HCT116 (cell line): ENCODE measurements around the gene KCNC1. TPM values are rescaled to one million over a fixed set of nuclear protein-coding genes. Genes with fewer than 3 reads are reported as not detected.

Experiments
- ATAC-seq: fragments of 200-7000 bp; cut with Tn5 transposase; 2 replicates; pipeline ENCODE4 v1.9.1; 2020; ENCODE audit warnings: mild to moderate bottlenecking, moderate library complexity
- BruUV-seq: library from RNA; stranded (reverse); fragments of 400-500 nt; replicated peaks from 2 replicates; lab custom pipeline; 2021; lab: Mats Ljungman, UMichigan
- CTCF ChIA-PET: fragments of 300-600 bp; sonication (Branson Sonifier 250); formaldehyde crosslinking; loops from one replicate; lab custom pipeline; 2021; ENCODE audit warnings: antibody characterized with exemption; lab: Charles Lee
- POLR2A ChIA-PET: fragments of 300-600, 350-600 bp; sonication (Branson Sonifier 250); formaldehyde crosslinking; loops from one replicate; lab custom pipeline; 2021; ENCODE audit warnings: antibody characterized with exemption; lab: Charles Lee
- RAD21 ChIA-PET, 2 experiments: fragments of 300-600 bp; sonication (Branson Sonifier 250); formaldehyde crosslinking; loops; one replicate each; lab custom pipeline; 2023; ENCODE audit warnings: low total read pairs in 2 of 2; ENCODE audit not compliant: uncharacterized antibody in 2 of 2, unreplicated experiment in 2 of 2, low non-redundant PET in 1 of 2; lab: Charles Lee
- DNase-seq: peaks from one replicate; pipeline ENCODE4 v3.0.0-alpha.2; 2010; ENCODE audit warnings: low read depth, low spot score
- H2AFZ ChIP-seq: fragments of 200-600 bp; shearing (Covaris generic), sonication (generic); 2 replicates; pipeline ENCODE4 v1.6.1; 2017; ENCODE audit warnings: low read depth, mixed run types, mixed read lengths, antibody characterized with exemption, low read length; ENCODE audit not compliant: poor library complexity, severe bottlenecking
- H3K27ac ChIP-seq: 2 replicates; pipeline ENCODE4 v1.5.1; 2012; ENCODE audit warnings: low read depth, low read length
- H3K27me3 ChIP-seq: fragments of 200-600 bp; sonication (generic); 2 replicates; pipeline ENCODE4 v1.6.1; 2016; ENCODE audit warnings: mixed run types, low read length, mixed read lengths; ENCODE audit not compliant: insufficient read depth
- H3K36me3 ChIP-seq, 2 experiments: fragments of 200-500 bp in 1 of 2; fragments of 200-600 bp in 1 of 2; sonication (Bioruptor generic) in 1 of 2; sonication (generic) in 1 of 2; 2 replicates each; pipeline versions ENCODE4 v1.5.1 to v1.6.1; 2014 to 2016; ENCODE audit warnings: low read length in 2 of 2, inconsistent platforms in 1 of 2, mixed read lengths in 1 of 2, mixed run types in 1 of 2; ENCODE audit not compliant: insufficient read depth in 2 of 2, control insufficient read depth in 1 of 2
- H3K4me1 ChIP-seq, 2 experiments: fragments of 200-600 bp in 1 of 2; sonication (generic) in 1 of 2; 2 replicates each; pipeline versions ENCODE4 v1.5.1 to v1.6.1; 2012 to 2017; ENCODE audit warnings: low read length in 2 of 2, inconsistent platforms in 1 of 2, mild to moderate bottlenecking in 1 of 2, mixed read lengths in 1 of 2, mixed run types in 1 of 2, moderate library complexity in 1 of 2; ENCODE audit not compliant: insufficient read depth in 2 of 2, control insufficient read depth in 1 of 2
- H3K4me2 ChIP-seq: fragments of 200-600 bp; sonication (generic); 2 replicates; pipeline ENCODE4 v1.6.1; 2017; ENCODE audit warnings: mixed run types, low read length, mixed read lengths
- H3K4me3 ChIP-seq, 2 experiments: fragments of 200-600 bp in 1 of 2; sonication (generic) in 1 of 2; replicated peaks in 1 of 2; 2 replicates each; pipeline ENCODE4 v1.5.1; 2011 to 2016; ENCODE audit warnings: low read length in 2 of 2, control low read depth in 1 of 2, low read depth in 1 of 2, mild to moderate bottlenecking in 1 of 2, mixed read lengths in 1 of 2, mixed run types in 1 of 2
- H3K79me2 ChIP-seq: fragments of 200-600 bp; sonication (generic); 2 replicates; pipeline ENCODE4 v1.6.1; 2017; ENCODE audit warnings: mild to moderate bottlenecking, mixed run types, low read length, moderate library complexity, mixed read lengths; ENCODE audit not compliant: insufficient read depth
- H3K9ac ChIP-seq: fragments of 200-600 bp; sonication (generic); 2 replicates; pipeline ENCODE4 v1.6.1; 2016; ENCODE audit warnings: low read length, mixed read lengths
- H3K9me2 ChIP-seq: fragments of 200-600 bp; sonication (generic), shearing (Covaris generic); 2 replicates; pipeline ENCODE4 v1.6.1; 2017; ENCODE audit warnings: mixed run types, mild to moderate bottlenecking, moderate library complexity; ENCODE audit not compliant: insufficient read depth
- H3K9me3 ChIP-seq, 2 experiments: fragments of 200-500 bp in 1 of 2; fragments of 200-600 bp in 1 of 2; sonication (Bioruptor generic) in 1 of 2; sonication (generic) in 1 of 2; 2 replicates each; pipeline ENCODE4 v1.6.1; 2014 to 2017; ENCODE audit warnings: low read length in 2 of 2, mixed read lengths in 2 of 2, inconsistent platforms in 1 of 2, low read depth in 1 of 2, mild to moderate bottlenecking in 1 of 2, mixed run types in 1 of 2, moderate library complexity in 1 of 2; ENCODE audit not compliant: control insufficient read depth in 1 of 2, insufficient read depth in 1 of 2
- H4K20me1 ChIP-seq: fragments of 200-600 bp; sonication (generic), shearing (Covaris generic); 2 replicates; pipeline ENCODE4 v1.6.1; 2017; ENCODE audit warnings: mixed run types, mild to moderate bottlenecking, moderate library complexity; ENCODE audit not compliant: insufficient read depth
- CEBPB ChIP-seq: IDR thresholded peaks from 2 replicates; pipeline ENCODE4 v1.6.1; 2012; ENCODE audit warnings: low read depth
- EGR1 ChIP-seq: IDR thresholded peaks from 2 replicates; pipeline ENCODE4 v1.6.1; 2012; ENCODE audit warnings: low read depth
- ELF1 ChIP-seq: IDR thresholded peaks from 2 replicates; pipeline ENCODE4 v1.6.1; 2012; ENCODE audit warnings: low read depth, borderline replicate concordance
- EZH2 ChIP-seq: fragments of 200-600 bp; sonication (generic); IDR thresholded peaks from 2 replicates; pipeline ENCODE4 v1.6.1; 2017; ENCODE audit warnings: antibody characterized with exemption, mixed run types
- EZH2phosphoT487 ChIP-seq: fragments of 200-600 bp; IDR thresholded peaks from 2 replicates; pipeline ENCODE4 v1.6.1; 2018; ENCODE audit warnings: antibody characterized with exemption, borderline replicate concordance
- FOSL1 ChIP-seq: IDR thresholded peaks from 2 replicates; pipeline ENCODE4 v1.6.1; 2012; ENCODE audit warnings: low read depth
- JUND ChIP-seq: IDR thresholded peaks from 2 replicates; pipeline ENCODE4 v1.6.1; 2012
- POLR2A ChIP-seq: IDR thresholded peaks from 2 replicates; pipeline ENCODE4 v1.7.0; 2011; ENCODE audit warnings: borderline replicate concordance; ENCODE audit not compliant: insufficient read depth, insufficient read length; ENCODE audit errors: extremely low read depth
- POLR2AphosphoS5 ChIP-seq: IDR thresholded peaks from 2 replicates; pipeline ENCODE4 v1.6.1; 2011; ENCODE audit warnings: mild to moderate bottlenecking, low read depth, low read length, moderate library complexity
- SRF ChIP-seq: IDR thresholded peaks from 2 replicates; pipeline ENCODE4 v1.6.1; 2012; ENCODE audit warnings: low read depth
- TCF7L2 ChIP-seq: IDR thresholded peaks from 2 replicates; pipeline ENCODE4 v1.7.0; 2011; ENCODE audit warnings: borderline replicate concordance, inconsistent platforms; ENCODE audit not compliant: insufficient read depth, insufficient read length; ENCODE audit errors: extremely low read depth
- YY1 ChIP-seq: IDR thresholded peaks from 2 replicates; pipeline ENCODE4 v1.6.1; 2011; ENCODE audit warnings: low read length, low read depth, moderate library complexity, mild to moderate bottlenecking; ENCODE audit not compliant: insufficient replicate concordance; ENCODE audit errors: extremely low read depth
- intact Hi-C: fragments of 100-400 bp; cut with micrococcal nuclease; formaldehyde crosslinking; loops from 2 replicates; pipeline ENCODE4 v1.10.0; 2022
- total RNA-seq: library from RNA; stranded (reverse); gene quantifications from one replicate; pipeline ENCODE4 v1.2.1, GENCODE V29; 2021; ENCODE audit not compliant: unreplicated experiment
- TF ChIP-seq, protein P1 (sequence below): IDR thresholded peaks from 2 replicates; pipeline ENCODE4 v1.6.1; 2012
- TF ChIP-seq, protein P2 (sequence below), 3 experiments: fragments of 200-600 bp in 1 of 3; sonication (generic) in 1 of 3; IDR thresholded peaks in 2 of 3; conservative IDR thresholded peaks in 1 of 3; 2 replicates each; pipeline ENCODE4 v1.5.1; 2012 to 2017; ENCODE audit warnings: low read depth in 2 of 3, low read length in 2 of 3, antibody characterized with exemption in 1 of 3, borderline replicate concordance in 1 of 3, control low read depth in 1 of 3, mild to moderate bottlenecking in 1 of 3, mixed read lengths in 1 of 3, mixed run types in 1 of 3, moderate library complexity in 1 of 3; ENCODE audit not compliant: insufficient read depth in 1 of 3
- TF ChIP-seq, protein P3 (sequence below): IDR thresholded peaks from 2 replicates; pipeline ENCODE4 v1.6.1; 2012; ENCODE audit warnings: low read depth

Gene KCNC1
- total RNA-seq, 1 experiment from 2014 or later = 0.12 TPM

DNA sequence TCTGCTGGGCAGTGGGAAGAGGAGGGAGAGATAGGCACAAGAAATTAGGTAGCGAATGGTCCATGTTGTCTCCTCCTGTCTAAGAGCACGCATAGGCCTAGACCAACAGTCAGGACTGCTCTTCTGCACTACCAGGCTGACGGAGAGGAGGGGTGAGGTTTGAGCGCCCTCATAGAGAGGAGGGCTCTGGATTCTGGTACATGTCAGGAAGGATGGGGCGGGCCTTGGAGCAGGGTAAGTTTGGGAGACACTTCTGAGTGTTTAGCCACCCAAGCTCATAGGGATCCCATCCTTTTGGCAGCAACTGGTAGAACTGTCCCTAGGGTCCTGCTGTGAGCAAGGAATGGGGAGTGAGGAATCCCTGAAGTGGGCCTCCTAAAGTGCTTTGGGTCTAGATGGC, 60.4 kb downstream of the KCNC1 start (continued):
- no peak for TF ChIP-seq CEBPB
- TF ChIP-seq POLR2A = no peak
- TF ChIP-seq, all 23 proteins: peak for 0

DNA sequence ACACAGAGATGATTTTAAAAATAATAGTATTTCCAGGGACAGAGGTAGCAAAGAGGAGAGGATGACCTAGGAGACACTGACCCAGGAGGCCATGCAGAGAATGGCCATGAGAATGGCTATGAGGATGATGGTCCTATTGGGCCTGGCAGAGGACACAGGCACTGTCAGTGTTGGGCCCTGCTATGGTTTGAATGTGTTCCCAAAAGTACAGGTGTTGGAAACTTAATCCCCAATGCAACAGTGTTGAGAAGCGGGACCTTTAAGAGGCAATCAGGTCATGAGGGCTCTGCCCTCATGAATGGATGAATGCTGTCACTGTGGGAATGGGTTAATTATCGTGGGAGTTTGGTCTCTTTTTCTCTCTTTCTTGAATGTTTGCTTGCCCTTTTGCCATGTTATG, 61.6 kb downstream of the KCNC1 start:
- ChIA-PET RAD21 (no interaction called here), CTCF (no interaction called here), POLR2A (no interaction called here)
- H3K4me1 ChIP-seq = no peaks in the 10 kb centered on the region
- no peaks in the 10 kb centered on the region for H3K9me2 ChIP-seq
- no peak overlapping the region for H2AFZ ChIP-seq
- H3K79me2 ChIP-seq = no peaks in the 10 kb centered on the region
- H3K9ac ChIP-seq = no peak overlapping the region
- H3K27ac ChIP-seq = no peak overlapping the region
- H3K4me2 ChIP-seq = no peak overlapping the region
- H4K20me1 ChIP-seq = no peaks in the 10 kb centered on the region
- H3K36me3 ChIP-seq = no peaks in the 10 kb centered on the region
- no peak for DNase-seq
- intact Hi-C loops = no loop called here
- no peak for ATAC-seq
- no peak for TF ChIP-seq FOSL1
- TF ChIP-seq, protein P1, sequence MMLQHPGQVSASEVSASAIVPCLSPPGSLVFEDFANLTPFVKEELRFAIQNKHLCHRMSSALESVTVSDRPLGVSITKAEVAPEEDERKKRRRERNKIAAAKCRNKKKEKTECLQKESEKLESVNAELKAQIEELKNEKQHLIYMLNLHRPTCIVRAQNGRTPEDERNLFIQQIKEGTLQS = no peak
- no peak for TF ChIP-seq TCF7L2
- TF ChIP-seq CEBPB = no peak
- TF ChIP-seq EZH2phosphoT487 = no peak
- no peak for TF ChIP-seq JUND
- TF ChIP-seq, protein P2, sequence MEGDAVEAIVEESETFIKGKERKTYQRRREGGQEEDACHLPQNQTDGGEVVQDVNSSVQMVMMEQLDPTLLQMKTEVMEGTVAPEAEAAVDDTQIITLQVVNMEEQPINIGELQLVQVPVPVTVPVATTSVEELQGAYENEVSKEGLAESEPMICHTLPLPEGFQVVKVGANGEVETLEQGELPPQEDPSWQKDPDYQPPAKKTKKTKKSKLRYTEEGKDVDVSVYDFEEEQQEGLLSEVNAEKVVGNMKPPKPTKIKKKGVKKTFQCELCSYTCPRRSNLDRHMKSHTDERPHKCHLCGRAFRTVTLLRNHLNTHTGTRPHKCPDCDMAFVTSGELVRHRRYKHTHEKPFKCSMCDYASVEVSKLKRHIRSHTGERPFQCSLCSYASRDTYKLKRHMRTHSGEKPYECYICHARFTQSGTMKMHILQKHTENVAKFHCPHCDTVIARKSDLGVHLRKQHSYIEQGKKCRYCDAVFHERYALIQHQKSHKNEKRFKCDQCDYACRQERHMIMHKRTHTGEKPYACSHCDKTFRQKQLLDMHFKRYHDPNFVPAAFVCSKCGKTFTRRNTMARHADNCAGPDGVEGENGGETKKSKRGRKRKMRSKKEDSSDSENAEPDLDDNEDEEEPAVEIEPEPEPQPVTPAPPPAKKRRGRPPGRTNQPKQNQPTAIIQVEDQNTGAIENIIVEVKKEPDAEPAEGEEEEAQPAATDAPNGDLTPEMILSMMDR (IDR thresholded peaks at IDR 0.05 in 2 of 3, conservative IDR thresholded peaks at IDR 0.05 in 1 of 3; ENCODE audit: borderline replicate concordance in 1 of 3, insufficient read depth in 1 of 3, low read depth in 2 of 3, low read length in 2 of 3) = no peak
- no peak for TF ChIP-seq YY1
- TF ChIP-seq POLR2AphosphoS5 = no peak
- no peak for TF ChIP-seq EGR1
- TF ChIP-seq SRF = no peak
- no peak for TF ChIP-seq ELF1
- TF ChIP-seq EZH2 = no peak
- TF ChIP-seq, protein P3, sequence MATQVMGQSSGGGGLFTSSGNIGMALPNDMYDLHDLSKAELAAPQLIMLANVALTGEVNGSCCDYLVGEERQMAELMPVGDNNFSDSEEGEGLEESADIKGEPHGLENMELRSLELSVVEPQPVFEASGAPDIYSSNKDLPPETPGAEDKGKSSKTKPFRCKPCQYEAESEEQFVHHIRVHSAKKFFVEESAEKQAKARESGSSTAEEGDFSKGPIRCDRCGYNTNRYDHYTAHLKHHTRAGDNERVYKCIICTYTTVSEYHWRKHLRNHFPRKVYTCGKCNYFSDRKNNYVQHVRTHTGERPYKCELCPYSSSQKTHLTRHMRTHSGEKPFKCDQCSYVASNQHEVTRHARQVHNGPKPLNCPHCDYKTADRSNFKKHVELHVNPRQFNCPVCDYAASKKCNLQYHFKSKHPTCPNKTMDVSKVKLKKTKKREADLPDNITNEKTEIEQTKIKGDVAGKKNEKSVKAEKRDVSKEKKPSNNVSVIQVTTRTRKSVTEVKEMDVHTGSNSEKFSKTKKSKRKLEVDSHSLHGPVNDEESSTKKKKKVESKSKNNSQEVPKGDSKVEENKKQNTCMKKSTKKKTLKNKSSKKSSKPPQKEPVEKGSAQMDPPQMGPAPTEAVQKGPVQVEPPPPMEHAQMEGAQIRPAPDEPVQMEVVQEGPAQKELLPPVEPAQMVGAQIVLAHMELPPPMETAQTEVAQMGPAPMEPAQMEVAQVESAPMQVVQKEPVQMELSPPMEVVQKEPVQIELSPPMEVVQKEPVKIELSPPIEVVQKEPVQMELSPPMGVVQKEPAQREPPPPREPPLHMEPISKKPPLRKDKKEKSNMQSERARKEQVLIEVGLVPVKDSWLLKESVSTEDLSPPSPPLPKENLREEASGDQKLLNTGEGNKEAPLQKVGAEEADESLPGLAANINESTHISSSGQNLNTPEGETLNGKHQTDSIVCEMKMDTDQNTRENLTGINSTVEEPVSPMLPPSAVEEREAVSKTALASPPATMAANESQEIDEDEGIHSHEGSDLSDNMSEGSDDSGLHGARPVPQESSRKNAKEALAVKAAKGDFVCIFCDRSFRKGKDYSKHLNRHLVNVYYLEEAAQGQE = no peak
- no peak for TF ChIP-seq POLR2A
- no TSS peak for BruUV-seq
- no peak overlapping the region for H3K4me3 ChIP-seq
- H3K27me3 ChIP-seq = no peaks in the 10 kb centered on the region
- H3K9me3 ChIP-seq = no peaks in the 10 kb centered on the region
